HepG2 (cell line): ENCODE results near the gene CXCL17. TPM values are rescaled to one million over a fixed set of nuclear protein-coding genes. Genes with fewer than 3 reads are reported as not detected.

Experiments
- ARNT2 ChIP-seq: sonication (generic); formaldehyde crosslinking; IDR thresholded peaks from 2 replicates; pipeline ENCODE4 v1.8.0; 2022; ENCODE audit warnings: mild to moderate bottlenecking, low read depth, missing genetic modification reagents, moderate library complexity
- FOXA3 ChIP-seq: IDR thresholded peaks from 2 replicates; pipeline ENCODE4 v1.6.1; 2016; ENCODE audit warnings: missing genetic modification reagents, missing compliant biosample characterization
- HOXA3 ChIP-seq: sonication (generic); formaldehyde crosslinking; IDR thresholded peaks from 2 replicates; pipeline ENCODE4 v1.5.0; 2020; ENCODE audit warnings: missing genetic modification reagents
- NFKB2 ChIP-seq: sonication (generic); formaldehyde crosslinking; IDR thresholded peaks from 2 replicates; pipeline ENCODE4 v1.4.0; 2020; ENCODE audit warnings: missing genetic modification reagents, borderline replicate concordance
- POLR2A ChIP-seq, 2 experiments: IDR thresholded peaks; 2 replicates each; pipeline ENCODE4 v1.6.1; 2011; ENCODE audit warnings: low read depth in 2 of 2, low read length in 2 of 2, mild to moderate bottlenecking in 1 of 2, moderate library complexity in 1 of 2; ENCODE audit not compliant: insufficient read depth in 1 of 2
- SMC3 ChIP-seq: IDR thresholded peaks from 2 replicates; pipeline ENCODE4 v1.6.1; 2011; ENCODE audit warnings: low read length, improper control_type of control experiment
- XRCC5 ChIP-seq: fragments of 200-400 bp; formaldehyde crosslinking; optimal IDR thresholded peaks from 2 replicates; pipeline ENCODE3; 2017; ENCODE audit warnings: mild to moderate bottlenecking, low read length
- ZNF496 ChIP-seq: sonication (generic); formaldehyde crosslinking; IDR thresholded peaks from 2 replicates; pipeline ENCODE4 v1.8.1; 2023; ENCODE audit warnings: mild to moderate bottlenecking, moderate library complexity, missing genetic modification reagents; ENCODE audit not compliant: insufficient replicate concordance
- ZNF572 ChIP-seq: sonication (generic); formaldehyde crosslinking; IDR thresholded peaks from 2 replicates; pipeline ENCODE4 v1.5.1; 2020; ENCODE audit warnings: mild to moderate bottlenecking, missing genetic modification reagents
- polyA plus RNA-seq, 8 experiments: library from polyadenylated mRNA; depleted of rRNA in 3 of 8; stranded (reverse) in 7 of 8; unstranded in 1 of 8; fragments of >200 nt; fragmentation: Illumina TruSeq in 4 of 8; extraction: Trizol in 4 of 8; gene quantifications; 2 replicates each; pipeline versions ENCODE4 v1.2.1 to v1.2.3, GENCODE V29; 2011 to 2016; ENCODE audit warnings: low read depth in 4 of 8, missing spikeins in 1 of 8, mixed read lengths in 1 of 8; ENCODE audit not compliant: insufficient read depth in 1 of 8
- total RNA-seq, 5 experiments: library from RNA; depleted of rRNA; stranded (reverse); fragments of >200 nt; fragmentation: Illumina TruSeq; extraction: Trizol; gene quantifications; 2 replicates each; pipeline ENCODE4 v1.2.3, GENCODE V29; 2016; ENCODE audit warnings: low read depth in 1 of 5
- TF ChIP-seq, protein P1 (sequence below): sonication (generic); formaldehyde crosslinking; conservative IDR thresholded peaks from 2 replicates; pipeline ENCODE4 v1.4.0; 2020; ENCODE audit warnings: mild to moderate bottlenecking, missing genetic modification reagents, moderate library complexity
- TF ChIP-seq, protein P2 (sequence below): sonication (generic); formaldehyde crosslinking; IDR thresholded peaks from one replicate; pipeline ENCODE4 v1.5.1; 2020; ENCODE audit warnings: mild to moderate bottlenecking, missing genetic modification reagents; ENCODE audit errors: not compliant biosample characterization
- TF ChIP-seq, protein P3 (sequence below): sonication (generic); formaldehyde crosslinking; IDR thresholded peaks from 2 replicates; pipeline ENCODE4 v1.4.0; 2020; ENCODE audit warnings: mild to moderate bottlenecking, missing genetic modification reagents

CXCL17 gene
- total and polyA plus RNA-seq, 2 of the 13 experiments (the other 11 are each of a cell fraction or from before 2014, with no cell fraction given): 0.12 TPM; not detected in 1

DNA sequence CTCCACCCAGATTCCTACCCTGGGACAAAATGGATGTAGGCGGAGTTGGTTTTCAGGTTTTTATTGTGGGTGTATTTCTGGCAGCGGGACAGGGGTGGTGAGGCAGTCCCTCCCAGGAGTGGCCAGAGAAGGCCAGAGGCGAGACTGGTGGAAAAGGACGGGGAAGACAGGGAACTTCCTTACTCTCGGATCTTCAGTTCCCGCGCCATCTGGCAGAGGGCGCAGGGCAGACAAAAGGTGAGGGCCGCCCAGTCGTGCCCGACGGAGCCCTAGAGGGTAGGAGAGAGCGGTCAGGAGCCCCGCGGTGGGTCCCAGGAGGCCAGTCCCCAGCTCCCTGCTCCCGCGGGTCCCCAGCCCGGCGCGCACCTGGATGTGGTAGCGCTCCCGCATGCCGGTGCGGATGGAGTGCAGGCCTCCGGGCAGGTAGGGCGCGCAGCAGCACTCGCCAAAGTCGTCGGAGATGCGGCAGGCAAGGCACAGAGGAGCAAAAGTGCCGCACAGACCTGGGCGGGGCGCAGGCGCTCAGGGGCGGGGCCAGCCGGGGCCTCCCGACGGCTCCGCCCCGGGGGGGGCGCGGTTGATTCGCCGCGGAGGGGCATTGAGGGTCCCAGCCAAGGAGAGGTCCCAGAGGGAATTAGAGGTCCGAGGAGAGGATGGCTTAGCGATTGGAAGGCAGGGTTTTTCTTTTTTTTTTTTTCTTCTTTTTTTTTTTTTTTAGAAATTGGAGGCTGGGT, 55.6 kb downstream of the CXCL17 start (continued):
- no peak for TF ChIP-seq NFKB2 (CRISPR knock-in tag)
- TF ChIP-seq ZNF572 (CRISPR knock-in tag): no peak
- TF ChIP-seq, protein P1, sequence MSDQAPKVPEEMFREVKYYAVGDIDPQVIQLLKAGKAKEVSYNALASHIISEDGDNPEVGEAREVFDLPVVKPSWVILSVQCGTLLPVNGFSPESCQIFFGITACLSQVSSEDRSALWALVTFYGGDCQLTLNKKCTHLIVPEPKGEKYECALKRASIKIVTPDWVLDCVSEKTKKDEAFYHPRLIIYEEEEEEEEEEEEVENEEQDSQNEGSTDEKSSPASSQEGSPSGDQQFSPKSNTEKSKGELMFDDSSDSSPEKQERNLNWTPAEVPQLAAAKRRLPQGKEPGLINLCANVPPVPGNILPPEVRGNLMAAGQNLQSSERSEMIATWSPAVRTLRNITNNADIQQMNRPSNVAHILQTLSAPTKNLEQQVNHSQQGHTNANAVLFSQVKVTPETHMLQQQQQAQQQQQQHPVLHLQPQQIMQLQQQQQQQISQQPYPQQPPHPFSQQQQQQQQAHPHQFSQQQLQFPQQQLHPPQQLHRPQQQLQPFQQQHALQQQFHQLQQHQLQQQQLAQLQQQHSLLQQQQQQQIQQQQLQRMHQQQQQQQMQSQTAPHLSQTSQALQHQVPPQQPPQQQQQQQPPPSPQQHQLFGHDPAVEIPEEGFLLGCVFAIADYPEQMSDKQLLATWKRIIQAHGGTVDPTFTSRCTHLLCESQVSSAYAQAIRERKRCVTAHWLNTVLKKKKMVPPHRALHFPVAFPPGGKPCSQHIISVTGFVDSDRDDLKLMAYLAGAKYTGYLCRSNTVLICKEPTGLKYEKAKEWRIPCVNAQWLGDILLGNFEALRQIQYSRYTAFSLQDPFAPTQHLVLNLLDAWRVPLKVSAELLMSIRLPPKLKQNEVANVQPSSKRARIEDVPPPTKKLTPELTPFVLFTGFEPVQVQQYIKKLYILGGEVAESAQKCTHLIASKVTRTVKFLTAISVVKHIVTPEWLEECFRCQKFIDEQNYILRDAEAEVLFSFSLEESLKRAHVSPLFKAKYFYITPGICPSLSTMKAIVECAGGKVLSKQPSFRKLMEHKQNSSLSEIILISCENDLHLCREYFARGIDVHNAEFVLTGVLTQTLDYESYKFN (CRISPR knock-in tag): 0 out of 2 replicates have a peak, but pooled peaks have one; percentile 29
- 0 out of 4 replicates have a peak, but pooled peaks of 1 of the 2 experiments have one; percentile 21 for TF ChIP-seq POLR2A (IDR thresholded peaks at IDR 0.05; ENCODE audit: insufficient read depth in 1 of 2, low read depth in 2 of 2, low read length in 2 of 2)
- TF ChIP-seq, protein P2, sequence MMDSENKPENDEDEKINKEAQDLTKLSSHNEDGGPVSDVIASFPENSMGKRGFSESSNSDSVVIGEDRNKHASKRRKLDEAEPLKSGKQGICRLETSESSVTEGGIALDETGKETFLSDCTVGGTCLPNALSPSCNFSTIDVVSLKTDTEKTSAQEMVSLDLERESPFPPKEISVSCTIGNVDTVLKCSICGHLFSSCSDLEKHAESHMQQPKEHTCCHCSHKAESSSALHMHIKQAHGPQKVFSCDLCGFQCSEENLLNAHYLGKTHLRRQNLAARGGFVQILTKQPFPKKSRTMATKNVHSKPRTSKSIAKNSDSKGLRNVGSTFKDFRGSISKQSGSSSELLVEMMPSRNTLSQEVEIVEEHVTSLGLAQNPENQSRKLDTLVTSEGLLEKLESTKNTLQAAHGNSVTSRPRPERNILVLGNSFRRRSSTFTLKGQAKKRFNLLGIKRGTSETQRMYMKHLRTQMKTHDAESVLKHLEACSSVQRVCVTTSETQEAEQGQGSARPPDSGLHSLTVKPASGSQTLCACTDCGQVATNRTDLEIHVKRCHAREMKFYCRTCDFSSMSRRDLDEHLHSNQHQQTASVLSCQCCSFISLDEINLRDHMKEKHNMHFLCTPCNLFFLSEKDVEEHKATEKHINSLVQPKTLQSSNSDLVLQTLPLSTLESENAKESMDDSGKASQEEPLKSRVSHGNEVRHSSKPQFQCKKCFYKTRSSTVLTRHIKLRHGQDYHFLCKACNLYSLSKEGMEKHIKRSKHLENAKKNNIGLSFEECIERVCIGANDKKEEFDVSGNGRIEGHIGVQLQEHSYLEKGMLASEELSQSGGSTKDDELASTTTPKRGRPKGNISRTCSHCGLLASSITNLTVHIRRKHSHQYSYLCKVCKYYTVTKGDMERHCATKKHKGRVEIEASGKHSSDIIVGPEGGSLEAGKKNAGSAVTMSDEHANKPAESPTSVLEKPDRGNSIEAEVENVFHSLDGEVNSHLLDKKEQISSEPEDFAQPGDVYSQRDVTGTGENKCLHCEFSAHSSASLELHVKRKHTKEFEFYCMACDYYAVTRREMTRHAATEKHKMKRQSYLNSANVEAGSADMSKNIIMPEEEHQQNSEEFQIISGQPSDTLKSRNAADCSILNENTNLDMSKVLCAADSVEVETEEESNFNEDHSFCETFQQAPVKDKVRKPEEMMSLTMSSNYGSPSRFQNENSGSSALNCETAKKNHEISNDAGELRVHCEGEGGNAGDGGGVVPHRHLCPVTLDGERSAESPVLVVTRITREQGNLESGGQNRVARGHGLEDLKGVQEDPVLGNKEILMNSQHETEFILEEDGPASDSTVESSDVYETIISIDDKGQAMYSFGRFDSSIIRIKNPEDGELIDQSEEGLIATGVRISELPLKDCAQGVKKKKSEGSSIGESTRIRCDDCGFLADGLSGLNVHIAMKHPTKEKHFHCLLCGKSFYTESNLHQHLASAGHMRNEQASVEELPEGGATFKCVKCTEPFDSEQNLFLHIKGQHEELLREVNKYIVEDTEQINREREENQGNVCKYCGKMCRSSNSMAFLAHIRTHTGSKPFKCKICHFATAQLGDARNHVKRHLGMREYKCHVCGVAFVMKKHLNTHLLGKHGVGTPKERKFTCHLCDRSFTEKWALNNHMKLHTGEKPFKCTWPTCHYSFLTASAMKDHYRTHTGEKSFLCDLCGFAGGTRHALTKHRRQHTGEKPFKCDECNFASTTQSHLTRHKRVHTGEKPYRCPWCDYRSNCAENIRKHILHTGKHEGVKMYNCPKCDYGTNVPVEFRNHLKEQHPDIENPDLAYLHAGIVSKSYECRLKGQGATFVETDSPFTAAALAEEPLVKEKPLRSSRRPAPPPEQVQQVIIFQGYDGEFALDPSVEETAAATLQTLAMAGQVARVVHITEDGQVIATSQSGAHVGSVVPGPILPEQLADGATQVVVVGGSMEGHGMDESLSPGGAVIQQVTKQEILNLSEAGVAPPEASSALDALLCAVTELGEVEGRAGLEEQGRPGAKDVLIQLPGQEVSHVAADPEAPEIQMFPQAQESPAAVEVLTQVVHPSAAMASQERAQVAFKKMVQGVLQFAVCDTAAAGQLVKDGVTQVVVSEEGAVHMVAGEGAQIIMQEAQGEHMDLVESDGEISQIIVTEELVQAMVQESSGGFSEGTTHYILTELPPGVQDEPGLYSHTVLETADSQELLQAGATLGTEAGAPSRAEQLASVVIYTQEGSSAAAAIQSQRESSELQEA: peak; percentile 24
- TF ChIP-seq XRCC5: peak; percentile 75
- TF ChIP-seq, protein P3, sequence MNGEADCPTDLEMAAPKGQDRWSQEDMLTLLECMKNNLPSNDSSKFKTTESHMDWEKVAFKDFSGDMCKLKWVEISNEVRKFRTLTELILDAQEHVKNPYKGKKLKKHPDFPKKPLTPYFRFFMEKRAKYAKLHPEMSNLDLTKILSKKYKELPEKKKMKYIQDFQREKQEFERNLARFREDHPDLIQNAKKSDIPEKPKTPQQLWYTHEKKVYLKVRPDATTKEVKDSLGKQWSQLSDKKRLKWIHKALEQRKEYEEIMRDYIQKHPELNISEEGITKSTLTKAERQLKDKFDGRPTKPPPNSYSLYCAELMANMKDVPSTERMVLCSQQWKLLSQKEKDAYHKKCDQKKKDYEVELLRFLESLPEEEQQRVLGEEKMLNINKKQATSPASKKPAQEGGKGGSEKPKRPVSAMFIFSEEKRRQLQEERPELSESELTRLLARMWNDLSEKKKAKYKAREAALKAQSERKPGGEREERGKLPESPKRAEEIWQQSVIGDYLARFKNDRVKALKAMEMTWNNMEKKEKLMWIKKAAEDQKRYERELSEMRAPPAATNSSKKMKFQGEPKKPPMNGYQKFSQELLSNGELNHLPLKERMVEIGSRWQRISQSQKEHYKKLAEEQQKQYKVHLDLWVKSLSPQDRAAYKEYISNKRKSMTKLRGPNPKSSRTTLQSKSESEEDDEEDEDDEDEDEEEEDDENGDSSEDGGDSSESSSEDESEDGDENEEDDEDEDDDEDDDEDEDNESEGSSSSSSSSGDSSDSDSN (CRISPR knock-in tag): peak; percentile 66; the same call in 1 of the 2 replicates
- TF ChIP-seq ARNT2 (CRISPR knock-in tag): 0 out of 2 replicates have a peak, but pooled peaks have one; percentile 16
- TF ChIP-seq HOXA3 (CRISPR knock-in tag): peak; percentile 42; the same call in 1 of the 2 replicates
- TF ChIP-seq ZNF496 (CRISPR knock-in tag): no peak
- peak; percentile 29; the same call in 1 of the 2 replicates for TF ChIP-seq SMC3
- no peak for TF ChIP-seq FOXA3
